ENCODE results near the gene SMCHD1.

DNA sequence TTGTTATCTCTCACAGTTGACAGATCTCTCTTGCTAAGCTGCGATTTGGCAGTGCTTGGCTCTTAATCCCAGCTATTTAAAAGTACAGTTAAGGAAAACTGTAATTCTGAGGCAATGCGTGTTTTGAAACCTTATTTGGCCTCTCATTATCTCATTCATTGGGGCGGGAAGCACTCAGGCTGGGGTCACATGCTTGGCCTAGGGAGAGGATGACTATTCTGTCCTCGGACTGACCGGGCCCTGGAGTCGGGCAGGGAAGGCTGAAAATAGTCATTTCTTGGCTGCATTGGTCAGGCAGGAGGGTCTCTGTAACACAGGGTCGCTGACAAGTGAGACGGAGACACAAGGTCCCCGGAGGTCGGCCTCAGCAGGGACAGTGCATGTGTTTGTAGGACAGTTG is 171.1 kb downstream of the SMCHD1 start:
- TF ChIP-seq CTCF (conservative IDR thresholded peaks at IDR 0.05; ENCODE audit: low read depth in 2 of 2), result no peak
- no peak for TF ChIP-seq EZH2 (IDR thresholded peaks at IDR 0.05; ENCODE audit: low read depth, unreplicated experiment)
- no peak for TF ChIP-seq POLR2AphosphoS5 (IDR thresholded peaks at IDR 0.05; ENCODE audit: low read depth)
- no peak for TF ChIP-seq NANOG (IDR thresholded peaks at IDR 0.05; ENCODE audit: borderline replicate concordance)
- TF ChIP-seq EZH2phosphoT487 (IDR thresholded peaks at IDR 0.05; ENCODE audit: unreplicated experiment), result no peak
- TF ChIP-seq, protein P1, sequence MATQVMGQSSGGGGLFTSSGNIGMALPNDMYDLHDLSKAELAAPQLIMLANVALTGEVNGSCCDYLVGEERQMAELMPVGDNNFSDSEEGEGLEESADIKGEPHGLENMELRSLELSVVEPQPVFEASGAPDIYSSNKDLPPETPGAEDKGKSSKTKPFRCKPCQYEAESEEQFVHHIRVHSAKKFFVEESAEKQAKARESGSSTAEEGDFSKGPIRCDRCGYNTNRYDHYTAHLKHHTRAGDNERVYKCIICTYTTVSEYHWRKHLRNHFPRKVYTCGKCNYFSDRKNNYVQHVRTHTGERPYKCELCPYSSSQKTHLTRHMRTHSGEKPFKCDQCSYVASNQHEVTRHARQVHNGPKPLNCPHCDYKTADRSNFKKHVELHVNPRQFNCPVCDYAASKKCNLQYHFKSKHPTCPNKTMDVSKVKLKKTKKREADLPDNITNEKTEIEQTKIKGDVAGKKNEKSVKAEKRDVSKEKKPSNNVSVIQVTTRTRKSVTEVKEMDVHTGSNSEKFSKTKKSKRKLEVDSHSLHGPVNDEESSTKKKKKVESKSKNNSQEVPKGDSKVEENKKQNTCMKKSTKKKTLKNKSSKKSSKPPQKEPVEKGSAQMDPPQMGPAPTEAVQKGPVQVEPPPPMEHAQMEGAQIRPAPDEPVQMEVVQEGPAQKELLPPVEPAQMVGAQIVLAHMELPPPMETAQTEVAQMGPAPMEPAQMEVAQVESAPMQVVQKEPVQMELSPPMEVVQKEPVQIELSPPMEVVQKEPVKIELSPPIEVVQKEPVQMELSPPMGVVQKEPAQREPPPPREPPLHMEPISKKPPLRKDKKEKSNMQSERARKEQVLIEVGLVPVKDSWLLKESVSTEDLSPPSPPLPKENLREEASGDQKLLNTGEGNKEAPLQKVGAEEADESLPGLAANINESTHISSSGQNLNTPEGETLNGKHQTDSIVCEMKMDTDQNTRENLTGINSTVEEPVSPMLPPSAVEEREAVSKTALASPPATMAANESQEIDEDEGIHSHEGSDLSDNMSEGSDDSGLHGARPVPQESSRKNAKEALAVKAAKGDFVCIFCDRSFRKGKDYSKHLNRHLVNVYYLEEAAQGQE (IDR thresholded peaks at IDR 0.05; ENCODE audit: unreplicated experiment), result no peak
- TF ChIP-seq ZNF114 (CRISPR knock-in tag; IDR thresholded peaks at IDR 0.05), result no peak
- TF ChIP-seq ZNF331 (CRISPR knock-in tag; IDR thresholded peaks at IDR 0.05; ENCODE audit: low read depth), result no peak
- no peak for TF ChIP-seq CREB1 (CRISPR knock-in tag; IDR thresholded peaks at IDR 0.05; ENCODE audit: low read depth)
- no peak for TF ChIP-seq JUNB (IDR thresholded peaks at IDR 0.05; ENCODE audit: unreplicated experiment)
- TF ChIP-seq STAT1 (IDR thresholded peaks at IDR 0.05; ENCODE audit: unreplicated experiment), result no peak
